ENCODE results near the gene ANKRD11. TPM values are rescaled to one million over a fixed set of nuclear protein-coding genes. Genes with fewer than 3 reads are reported as not detected.

ANKRD11 gene
- total RNA-seq, 1 donor from 2014 or later: 209 TPM

DNA sequence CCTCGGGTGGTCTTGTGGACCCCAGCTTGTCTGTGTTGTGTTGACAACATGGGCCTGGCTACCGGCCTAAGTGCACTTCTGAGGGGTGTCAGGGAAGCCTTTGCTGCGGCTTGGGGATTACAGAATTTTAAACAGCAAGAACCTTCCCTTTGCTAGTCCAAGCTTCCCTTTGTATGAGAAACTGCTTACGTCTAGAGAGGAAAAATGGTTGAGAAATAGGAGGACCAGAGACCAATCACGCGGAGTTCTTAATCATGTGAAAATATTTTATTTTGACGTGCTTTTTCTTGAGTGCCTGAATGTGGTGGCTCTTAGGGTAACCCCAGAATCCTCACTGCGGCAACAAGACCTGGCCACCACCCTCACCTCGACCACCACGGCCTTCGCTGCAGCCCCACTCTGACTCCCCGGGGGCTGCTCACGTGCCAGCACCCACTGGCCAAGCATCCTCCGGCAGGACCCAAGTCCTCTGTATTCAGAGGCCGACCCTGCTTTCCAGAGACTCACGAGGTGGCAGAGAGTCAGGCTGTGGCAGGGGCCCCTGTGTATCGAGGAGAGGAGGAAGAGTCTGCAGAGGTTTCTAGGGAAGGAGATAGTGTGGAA is 191.6 kb downstream of the ANKRD11 start:
- peak overlapping the region; percentile 57 for H3K27ac Mint-ChIP-seq (ENCODE audit: unreplicated experiment)
- no peak for DNase-seq (ENCODE audit: extremely low spot score, unreplicated experiment)
- no peaks in the 10 kb centered on the region for H3K27me3 Mint-ChIP-seq (ENCODE audit: unreplicated experiment)
- H3K36me3 Mint-ChIP-seq (ENCODE audit: unreplicated experiment): peaks cover 24% of the 10 kb centered on the region
- no peaks in the 10 kb centered on the region for H3K9me3 Mint-ChIP-seq (ENCODE audit: unreplicated experiment)
- TF ChIP-seq CTCF (IDR thresholded peaks at IDR 0.05): no peak
- no peak overlapping the region for H3K4me3 Mint-ChIP-seq (ENCODE audit: unreplicated experiment)
- H3K4me1 Mint-ChIP-seq (ENCODE audit: unreplicated experiment): peaks cover 33% of the 10 kb centered on the region

GRCh38 chr16:89297910-89298545 is 192.3 kb downstream of the ANKRD11 start:
- TF ChIP-seq CTCF (IDR thresholded peaks at IDR 0.05): no peak
- no peaks in the 10 kb centered on the region for H3K9me3 Mint-ChIP-seq (ENCODE audit: unreplicated experiment)
- DNase-seq (ENCODE audit: extremely low spot score, unreplicated experiment): no peak
- H3K27ac Mint-ChIP-seq (ENCODE audit: unreplicated experiment): peak overlapping the region; percentile 60
- H3K27me3 Mint-ChIP-seq (ENCODE audit: unreplicated experiment): no peaks in the 10 kb centered on the region
- no peak overlapping the region for H3K4me3 Mint-ChIP-seq (ENCODE audit: unreplicated experiment)
- peaks cover 32% of the 10 kb centered on the region for H3K4me1 Mint-ChIP-seq (ENCODE audit: unreplicated experiment)
- H3K36me3 Mint-ChIP-seq (ENCODE audit: unreplicated experiment): peaks cover 20% of the 10 kb centered on the region

DNA sequence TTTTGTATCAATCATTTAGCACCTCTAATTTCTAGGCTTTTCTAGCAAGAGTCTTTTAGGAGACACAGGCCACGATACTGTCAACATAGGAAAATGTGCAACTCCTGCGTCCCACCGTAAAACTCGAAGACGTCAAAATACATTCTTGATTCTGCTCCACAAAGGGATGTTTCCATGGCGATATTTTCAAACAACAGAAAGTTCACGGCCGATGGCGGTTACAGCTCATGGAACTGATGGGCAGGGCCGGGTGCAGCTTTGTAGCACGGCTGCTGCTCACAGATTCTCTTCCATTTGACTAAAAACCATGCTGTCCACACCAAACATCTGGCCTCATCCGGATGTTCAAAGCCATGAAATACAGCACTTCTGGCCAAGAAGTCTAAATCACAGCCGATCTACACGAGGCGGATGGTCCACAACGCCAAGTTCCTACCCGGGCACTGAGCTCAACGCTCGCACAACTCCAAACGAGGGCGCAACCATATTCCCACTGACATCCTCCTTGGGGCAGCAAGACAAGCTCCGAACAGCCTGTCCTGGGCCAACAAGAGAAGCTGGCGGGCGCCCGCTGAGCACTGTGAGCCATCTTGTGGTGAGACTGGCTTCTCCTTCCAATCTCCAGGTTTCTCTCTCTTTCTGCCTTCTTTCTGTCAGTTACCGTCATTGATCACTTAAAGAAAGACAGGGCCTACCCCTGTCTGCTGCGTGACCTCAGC is 193.0 kb downstream of the ANKRD11 start:
- no peak for DNase-seq (ENCODE audit: extremely low spot score, unreplicated experiment)
- peaks cover 27% of the 10 kb centered on the region for H3K4me1 Mint-ChIP-seq (ENCODE audit: unreplicated experiment)
- H3K4me3 Mint-ChIP-seq (ENCODE audit: unreplicated experiment): no peak overlapping the region

GRCh38 chr16:89295915-89296314 is 194.4 kb downstream of the ANKRD11 start:
- no peaks in the 10 kb centered on the region for H3K9me3 Mint-ChIP-seq (ENCODE audit: unreplicated experiment)
- peak overlapping the region; percentile 44 for H3K4me3 Mint-ChIP-seq (ENCODE audit: unreplicated experiment)
- no peak for DNase-seq (ENCODE audit: extremely low spot score, unreplicated experiment)
- H3K27ac Mint-ChIP-seq (ENCODE audit: unreplicated experiment): peak overlapping the region; percentile 3
- no peaks in the 10 kb centered on the region for H3K27me3 Mint-ChIP-seq (ENCODE audit: unreplicated experiment)
- peaks cover 16% of the 10 kb centered on the region for H3K36me3 Mint-ChIP-seq (ENCODE audit: unreplicated experiment)
- TF ChIP-seq CTCF (IDR thresholded peaks at IDR 0.05): no peak
- peaks cover 13% of the 10 kb centered on the region for H3K4me1 Mint-ChIP-seq (ENCODE audit: unreplicated experiment)

More for the DNA sequence above, 193.0 kb downstream of the ANKRD11 start:
- Mint-ChIP-seq H3K27me3 (ENCODE audit: unreplicated experiment) (no peaks in the 10 kb centered on the region), H3K9me3 (ENCODE audit: unreplicated experiment) (no peaks in the 10 kb centered on the region), H3K36me3 (ENCODE audit: unreplicated experiment) (peaks cover 16% of the 10 kb centered on the region), H3K27ac (ENCODE audit: unreplicated experiment) (peak overlapping the region; percentile 60)
- TF ChIP-seq CTCF (IDR thresholded peaks at IDR 0.05): no peak

Data from osteocyte (in vitro differentiated cells).